SKM-1 (cell line): ENCODE measurements around the gene CYGB.

Experiments used
- DNase-seq: peaks from one replicate; lab custom pipeline; 2025; ENCODE audit not compliant: unreplicated experiment; lab: John Stamatoyannopoulos, UW

CYGB gene

GRCh38 chr17:76501827-76502307 is 35.6 kb downstream of the CYGB start:
- no peak for DNase-seq

- peak; percentile 68 for DNase-seq
Measured at GRCh38 chr17:76501018-76501826, 36.3 kb downstream of the CYGB start, which contains the start of gene RHBDF2. TSS of gene RHBDF2 (minus strand) at chr17:76501423. CDS start at chr17:76481524, 19,899 bp downstream.

GRCh38 chr17:76500747-76501017 is 36.8 kb downstream of the CYGB start:
- no peak for DNase-seq

- DNase-seq: no peak
Measured at GRCh38 chr17:76500074-76500746, 37.3 kb downstream of the CYGB start.

GRCh38 chr17:76499267-76499667 is 38.2 kb downstream of the CYGB start:
- DNase-seq: no peak

GRCh38 chr17:76498876-76499251 is 38.6 kb downstream of the CYGB start:
- no peak for DNase-seq

- no peak for DNase-seq
Measured at GRCh38 chr17:76497979-76498875, 39.3 kb downstream of the CYGB start.

- no peak for DNase-seq
Measured at GRCh38 chr17:76497699-76497978, 39.9 kb downstream of the CYGB start.

- DNase-seq: no peak
Measured at GRCh38 chr17:76496464-76496863, 41.0 kb downstream of the CYGB start.

- no peak for DNase-seq
Measured at GRCh38 chr17:76495663-76496400, 41.7 kb downstream of the CYGB start.

GRCh38 chr17:76493505-76494167 is 43.9 kb downstream of the CYGB start:
- DNase-seq: no peak

GRCh38 chr17:76492989-76493501 is 44.5 kb downstream of the CYGB start:
- DNase-seq: peak; percentile 85

GRCh38 chr17:76492123-76492988 is 45.2 kb downstream of the CYGB start:
- DNase-seq: no peak

- DNase-seq: no peak
Measured at GRCh38 chr17:76491271-76492122, 46.0 kb downstream of the CYGB start.

GRCh38 chr17:76490112-76490710 is 47.3 kb downstream of the CYGB start:
- no peak for DNase-seq

GRCh38 chr17:76487451-76488192 is 49.9 kb downstream of the CYGB start:
- DNase-seq: no peak

GRCh38 chr17:76485569-76485968 is 51.9 kb downstream of the CYGB start:
- no peak for DNase-seq
